Right lobe of liver (tissue), 6 donors: Measurements from ENCODE around the gene IQCB1. TPM values are rescaled to one million over a fixed set of nuclear protein-coding genes. Genes with fewer than 3 reads are reported as not detected.

Source experiments
- ATAC-seq, 4 donors: fragments of 200-7000 bp; cut with Tn5 transposase; one replicate each; pipeline ENCODE4 v1.9.1; 2020; ENCODE audit warnings: mild to moderate bottlenecking in 4 of 4, moderate library complexity in 4 of 4
- DNase-seq, 3 donors: peaks; one replicate each; pipeline ENCODE4 v3.0.0-alpha.2; 2020
- H3K27ac ChIP-seq, 3 donors: fragments of 200-600 bp; one replicate each; pipeline ENCODE4 v1.8.0; 2022
- H3K27me3 ChIP-seq, 2 donors: fragments of 200-600 bp; one replicate each; pipeline ENCODE4 v1.8.0; 2022
- H3K36me3 ChIP-seq, 4 donors: fragments of 200-600 bp; sonication (generic) in 1 of 4; one replicate each; pipeline versions ENCODE4 v1.5.1 to v1.8.0; 2017 to 2022; ENCODE audit warnings: control low read depth in 1 of 4
- H3K4me1 ChIP-seq, 4 donors: fragments of 200-600 bp; sonication (generic) in 1 of 4; one replicate each; pipeline versions ENCODE4 v1.5.1 to v1.8.0; 2017 to 2022; ENCODE audit warnings: control low read depth in 1 of 4
- H3K4me3 ChIP-seq, 3 donors: fragments of 200-600 bp; one replicate each; pipeline ENCODE4 v1.8.0; 2022
- H3K9me3 ChIP-seq, 4 donors: fragments of 200-600 bp; sonication (generic) in 1 of 4; one replicate each; pipeline versions ENCODE4 v1.5.1 to v1.8.0; 2017 to 2022; ENCODE audit warnings: control low read depth in 1 of 4
- CTCF ChIP-seq, 4 donors: fragments of 200-600 bp in 3 of 4; fragments of 450-650 bp in 1 of 4; IDR thresholded peaks; one replicate each; pipeline versions ENCODE4 v1.5.1 to v1.8.0; 2016 to 2022; ENCODE audit warnings: antibody characterized with exemption in 4 of 4, mild to moderate bottlenecking in 2 of 4
- POLR2A ChIP-seq: fragments of 450-650 bp; IDR thresholded peaks from one replicate; pipeline ENCODE4 v1.6.1; 2017; ENCODE audit warnings: antibody characterized with exemption, mild to moderate bottlenecking
- WGBS: methylation state at CpG from one replicate; pipeline ENCODE4 v1.1.6; 2018; ENCODE audit warnings: low coverage, low lambda C conversion rate; ENCODE audit not compliant: insufficient coverage; ENCODE audit errors: missing lambda C conversion rate; 5-methylcytosine and 5-hydroxymethylcytosine counted together
- intact Hi-C, 2 donors: fragments of 100-400 bp; cut with DNase I; formaldehyde crosslinking; loops; one replicate each; pipeline versions ENCODE4 v1.11.2 to v1.14.1; 2022
- total RNA-seq, 6 experiments: library from RNA; depleted of rRNA in 2 of 6; stranded (reverse); fragments of >200 nt in 2 of 6; fragmentation: NEBNext Ultra II Directional in 3 of 6; extraction: Animal tissue kit (Norgen Biotek cat#: 25700) in 3 of 6; gene quantifications; one replicate each; pipeline versions ENCODE4 v1.1.0 to v1.2.4, GENCODE V29; 2016 to 2023
- donor health status: DM: no; HTN: yes; CAD: no.
- donor health status: DM: no; HTN: no; CAD: no.
- donor health status: DM: no; HTN: no; CAD: no.
- donor health status: DM: no; HTN: yes; CAD: no.
- donor health status: DM: no; HTN: yes; CAD: no.

Gene IQCB1
- total RNA-seq, 6 experiments from 2014 or later, result 3.6 to 8.8 (median 5.4) TPM

- TF ChIP-seq POLR2A (no peak), CTCF (IDR thresholded peaks at IDR 0.05) (no peak)
- H3K27me3 ChIP-seq, result no peaks in the 10 kb centered on the region
- ATAC-seq (no peak), DNase-seq (no peak)
- H3K36me3 ChIP-seq, result no peaks in the 10 kb centered on the region
- 96% methylated on average over 4 of the region's 4 CpGs for WGBS
- no peaks in the 10 kb centered on the region for H3K9me3 ChIP-seq
- intact Hi-C loops, result no loop called here
- no peak overlapping the region for H3K4me3 ChIP-seq
- no peaks in the 10 kb centered on the region for H3K4me1 ChIP-seq
- H3K27ac ChIP-seq, result no peak overlapping the region
Observed at GRCh38 chr3:121737644-121738043, 97.2 kb downstream of the IQCB1 start.

DNA sequence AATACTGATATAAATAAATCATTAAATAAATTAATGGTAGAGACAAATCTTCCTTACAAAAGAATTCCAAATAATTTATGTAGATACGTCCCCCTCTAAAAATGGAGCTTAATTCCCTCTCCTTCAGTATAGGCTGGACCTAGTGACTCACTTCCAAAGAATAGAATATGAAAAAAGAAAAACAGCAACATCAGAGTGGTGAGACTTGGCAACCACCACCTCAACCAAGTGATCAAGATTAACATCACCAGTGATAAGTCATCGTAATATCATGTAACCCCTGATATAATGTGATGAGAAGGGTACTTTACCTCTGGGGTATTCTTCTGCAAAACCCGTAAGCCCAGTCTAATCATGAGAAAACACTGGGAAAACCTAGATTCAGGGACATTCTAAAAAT, 98.7 kb downstream of the IQCB1 start:
- Histone ChIP-seq H3K27me3 (no peaks in the 10 kb centered on the region), H3K4me3 (no peak overlapping the region), H3K27ac (no peak overlapping the region), H3K4me1 (peaks cover 0 to 3% (median 0%) of the 10 kb centered on the region in 4 donors), H3K36me3 (no peaks in the 10 kb centered on the region), H3K9me3 (no peaks in the 10 kb centered on the region)
- WGBS, result 73% methylated on average over 3 of the region's 3 CpGs
- ATAC-seq, result no peak
- DNase-seq, result no peak
- TF ChIP-seq CTCF (IDR thresholded peaks at IDR 0.05), result no peak
- TF ChIP-seq POLR2A, result no peak
- intact Hi-C loops, result no loop called here

GRCh38 chr3:121735047-121735696, 99.7 kb downstream of the IQCB1 start:
- H3K36me3 ChIP-seq, result no peaks in the 10 kb centered on the region
- H3K27me3 ChIP-seq, result no peaks in the 10 kb centered on the region
- H3K27ac ChIP-seq, result no peak overlapping the region
- peaks cover 0 to 3% (median 0%) of the 10 kb centered on the region in 4 donors for H3K4me1 ChIP-seq
- intact Hi-C loops, result no loop called here
- no peak for TF ChIP-seq POLR2A
- no peak for TF ChIP-seq CTCF (IDR thresholded peaks at IDR 0.05)
- H3K9me3 ChIP-seq, result no peaks in the 10 kb centered on the region
- no peak for ATAC-seq
- DNase-seq, result no peak
- no peak overlapping the region for H3K4me3 ChIP-seq

DNA sequence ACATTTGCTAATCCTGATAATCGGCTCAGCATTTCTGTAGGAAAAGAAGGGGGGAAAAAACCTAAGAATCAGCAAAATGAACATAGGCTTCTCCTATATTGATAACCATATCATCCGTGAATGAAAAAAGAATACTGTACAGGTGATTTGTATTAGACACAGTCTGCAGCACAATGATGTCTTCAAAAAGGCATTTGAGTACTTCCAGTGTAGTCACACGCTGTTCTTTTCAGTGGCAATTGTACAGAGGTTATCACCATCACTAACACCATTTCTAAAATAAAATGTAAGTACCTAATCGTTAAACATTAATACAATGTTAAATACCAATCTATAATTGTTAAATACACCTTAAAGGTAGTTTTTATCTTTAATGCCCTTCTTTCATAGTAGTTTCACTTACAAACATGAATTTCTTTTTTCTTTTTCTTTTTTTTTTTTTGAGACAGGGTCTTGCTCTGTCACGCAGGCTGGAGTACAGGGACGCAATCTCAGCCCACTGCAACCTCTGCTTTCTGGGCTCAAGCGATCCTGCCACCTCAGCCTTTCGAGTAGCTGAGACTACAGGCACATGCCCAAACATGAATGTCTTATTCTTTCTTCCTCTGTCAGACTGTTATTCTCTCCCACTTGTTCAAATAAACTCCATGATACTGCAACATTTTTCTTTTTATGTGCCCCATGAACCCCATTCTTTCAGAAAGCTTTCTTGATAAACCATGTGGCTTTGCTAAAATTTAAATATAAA, 103.7 kb downstream of the IQCB1 start:
- intact Hi-C loops, result no loop called here
- DNase-seq, result no peak

More for the DNA sequence above, 103.7 kb downstream of the IQCB1 start:
- Histone ChIP-seq H3K4me1 (peaks cover 0 to 3% (median 0%) of the 10 kb centered on the region in 4 donors), H3K36me3 (peaks cover 0 to 29% (median 9%) of the 10 kb centered on the region in 4 donors), H3K27ac (no peak overlapping the region), H3K9me3 (no peaks in the 10 kb centered on the region), H3K4me3 (no peak overlapping the region), H3K27me3 (no peaks in the 10 kb centered on the region)
- no peak for ATAC-seq
- TF ChIP-seq CTCF (IDR thresholded peaks at IDR 0.05) (no peak), POLR2A (no peak)
- WGBS, result 81% methylated on average over 8 of the region's 8 CpGs
